Measurements from ENCODE around the gene CLRN1. TPM values are rescaled to one million over a fixed set of nuclear protein-coding genes. Genes with fewer than 3 reads are reported as not detected.

Gene CLRN1
- total RNA-seq, 1 experiment from 2014 or later, result not detected

- no peak for DNase-seq (ENCODE audit: low read depth)
Measured at GRCh38 chr3:150877303-150877702, 95.2 kb downstream of the CLRN1 start.

DNA sequence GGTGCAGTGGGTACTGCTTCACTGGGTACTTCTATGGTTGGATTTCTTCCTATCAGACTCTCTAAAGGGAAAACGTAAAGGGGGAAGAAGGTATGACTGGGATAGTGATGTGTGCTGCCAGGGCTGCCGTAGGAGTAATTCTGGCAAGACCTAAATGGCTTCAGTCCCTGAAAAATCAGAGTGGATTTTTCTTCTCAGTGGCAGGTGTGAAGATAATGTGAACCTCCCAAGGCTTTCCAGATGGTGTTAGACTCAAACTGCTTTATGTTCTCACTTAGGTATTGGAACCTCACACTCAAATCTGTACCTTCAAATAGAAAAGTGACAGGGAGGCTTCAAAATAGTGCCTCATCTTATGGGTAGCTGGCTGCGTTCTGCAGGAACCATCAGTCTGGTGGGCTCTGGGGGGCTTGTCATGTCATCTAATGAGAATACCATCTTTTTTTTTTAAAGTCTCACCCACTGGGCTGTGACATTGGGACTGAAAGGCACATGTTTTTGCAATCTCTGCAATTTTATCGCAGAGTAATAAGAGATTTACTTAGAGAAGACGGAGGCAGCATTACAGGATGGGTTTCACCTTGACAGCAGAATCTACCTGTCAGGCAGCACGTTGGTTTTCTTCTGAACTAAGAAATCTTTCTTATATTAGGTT lies 95.8 kb downstream of the CLRN1 start:
- no peak for DNase-seq (ENCODE audit: low read depth)

Other genes starting within 250 kb of the CLRN1 start
- 44.3 and 71.8 TPM in 2 replicates for gene SIAH2, start 209.6 kb downstream of the CLRN1 start, total RNA-seq (2014; rRNA removed; shearing (Covaris generic))
- gene MINDY4B, start 67.3 kb downstream of the CLRN1 start, total RNA-seq (2014; rRNA removed; shearing (Covaris generic)), result not detected in 2 replicates
- 1.5 and 2.0 TPM in 2 replicates for gene MED12L, start 112.9 kb upstream of the CLRN1 start, total RNA-seq (2014; rRNA removed; shearing (Covaris generic))
- gene GPR171, start 230.5 kb upstream of the CLRN1 start, total RNA-seq (2014; rRNA removed; shearing (Covaris generic)), result not detected in 2 replicates

Data from HT1080 (cell line).